Fibroblast of lung (primary cell): ENCODE results near the gene TMEM52B.

Experiments
- CTCF ChIP-seq, 2 donors: IDR thresholded peaks in 1 of 2; conservative IDR thresholded peaks in 1 of 2; 1 replicate in 1 of 2; 2 replicates in 1 of 2; pipeline ENCODE4 v1.5.1; 2011 to 2012; ENCODE audit warnings: low read length in 2 of 2, control low read depth in 1 of 2, inconsistent platforms in 1 of 2, low read depth in 1 of 2, mild to moderate bottlenecking in 1 of 2
- EZH2 ChIP-seq: IDR thresholded peaks from 2 replicates; pipeline ENCODE4 v1.5.1; 2012; ENCODE audit warnings: low read length, control low read depth, mild to moderate bottlenecking; ENCODE audit errors: missing control alignments

- TF ChIP-seq EZH2 (no peak), CTCF (conservative IDR thresholded peaks at IDR 0.05 in 1 of 2, IDR thresholded peaks at IDR 0.05 in 1 of 2; ENCODE audit: low read depth in 1 of 2, low read length in 2 of 2) (no peak)
Measured at GRCh38 chr12:10182354-10183049, 3.7 kb downstream of the TMEM52B start.
